ENCODE data around the gene FAM210B. TPM values are rescaled to one million over a fixed set of nuclear protein-coding genes. Genes with fewer than 3 reads are reported as not detected.

Gene FAM210B
- total and polyA plus RNA-seq, 9 of the 15 experiments (the other 6 are each of a cell fraction or from before 2014, with no cell fraction given): 12.1 to 87.3 (median 47.6) TPM

- TF ChIP-seq ZNF407 (IDR thresholded peaks at IDR 0.05; ENCODE audit: low read depth): peak; percentile 61
- TF ChIP-seq ATF7 (IDR thresholded peaks at IDR 0.05): peak; percentile 94
- no peak for TF ChIP-seq SPI1 (IDR thresholded peaks at IDR 0.05; ENCODE audit: borderline replicate concordance, low read depth, low read length)
- TF ChIP-seq HDAC2 (IDR thresholded peaks at IDR 0.05): peak; percentile 78; the same call in 1 of the 2 replicates
- peak; percentile 84 for TF ChIP-seq NEUROD1 (IDR thresholded peaks at IDR 0.05; ENCODE audit: borderline replicate concordance, low read depth, low read length, partially characterized antibody)
- TF ChIP-seq ZNF253 (CRISPR knock-in tag; conservative IDR thresholded peaks at IDR 0.05): no peak
- no peak for TF ChIP-seq POU5F1 (IDR thresholded peaks at IDR 0.05; ENCODE audit: borderline replicate concordance, low read depth, low read length, partially characterized antibody)
- TF ChIP-seq ZNF695 (CRISPR knock-in tag; IDR thresholded peaks at IDR 0.05): no peak
- no peak for TF ChIP-seq E2F4 (CRISPR knock-in tag; IDR thresholded peaks at IDR 0.05; ENCODE audit: low read depth)
- no peak for TF ChIP-seq ESRRB (CRISPR knock-in tag; IDR thresholded peaks at IDR 0.05; ENCODE audit: borderline replicate concordance)
- TF ChIP-seq BRF2 (IDR thresholded peaks at IDR 0.05; ENCODE audit: borderline replicate concordance, insufficient read depth, insufficient read length): no peak
- no peak; a peak in 1 of 3 replicates for TF ChIP-seq CBX3 (IDR thresholded peaks at IDR 0.05; ENCODE audit: borderline replicate concordance in 1 of 2, low read length in 2 of 2)
- TF ChIP-seq SAFB2 (IDR thresholded peaks at IDR 0.05; ENCODE audit: borderline replicate concordance, low read depth, low read length, severe bottlenecking): no peak
- no peak for TF ChIP-seq MEF2D (tag; conservative IDR thresholded peaks at IDR 0.05; ENCODE audit: low read depth)
- TF ChIP-seq TCF7L2 (IDR thresholded peaks at IDR 0.05; ENCODE audit: low read depth, low read length): peak; percentile 9; the same call in 1 of the 2 replicates
- TF ChIP-seq ASH1L (IDR thresholded peaks at IDR 0.05; ENCODE audit: borderline replicate concordance, low read depth, partially characterized antibody): no peak
- TF ChIP-seq ZNF431 (CRISPR knock-in tag; IDR thresholded peaks at IDR 0.05): no peak
Observed at GRCh38 chr20:56362833-56363413, 4.1 kb downstream of the FAM210B start (continued).
